Islet of Langerhans (tissue), 1 donor: ENCODE results near the gene KCTD17.

ENCODE experiments used
- FAIRE-seq: peaks from one replicate; lab custom pipeline; 2011; peaks lifted over from hg19 to GRCh38; lab: Jason Lieb, UNC

KCTD17 gene

GRCh38 chr22:37105990-37106389 lies 54.4 kb downstream of the KCTD17 start:
- FAIRE-seq, result no peak

GRCh38 chr22:37107816-37108621 lies 56.5 kb downstream of the KCTD17 start:
- FAIRE-seq, result no peak

GRCh38 chr22:37109242-37109917 lies 57.8 kb downstream of the KCTD17 start, which contains the start of gene TMPRSS6:
Gene TMPRSS6, minus strand, starts transcription at chr22:37109713. Its CDS starts 6,296 bp downstream, at chr22:37103417.
- no peak for FAIRE-seq

GRCh38 chr22:37111156-37111717 lies 59.7 kb downstream of the KCTD17 start:
- no peak for FAIRE-seq

GRCh38 chr22:37112084-37112728 lies 60.7 kb downstream of the KCTD17 start:
- no peak for FAIRE-seq
